Measurements from ENCODE around the gene NGF.

NGF gene

DNA sequence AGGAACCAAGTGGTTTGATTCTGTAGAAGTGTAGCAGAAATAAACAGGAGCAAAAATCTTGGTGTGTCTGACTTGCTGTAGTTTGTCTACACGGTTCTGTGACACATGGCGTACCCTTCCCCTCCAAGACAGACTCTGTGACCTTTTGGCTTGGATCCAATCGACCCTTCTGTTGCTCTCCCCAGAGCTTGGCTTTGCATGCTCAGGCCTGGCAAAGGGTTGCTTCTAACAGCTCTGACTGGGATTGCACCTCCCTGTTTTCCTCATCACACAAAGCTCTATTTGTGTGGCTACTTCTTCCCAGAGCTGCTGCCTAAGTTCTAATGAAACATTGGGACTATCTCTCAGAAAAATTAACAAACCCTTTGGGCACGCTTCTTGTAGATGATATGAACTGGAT lies 24.0 kb downstream of the NGF start:
- DNase-seq, result no peak
- Histone ChIP-seq H3K4me3 (ENCODE audit: low read length) (no peak overlapping the region), H3K79me2 (ENCODE audit: low read length) (no peaks in the 10 kb centered on the region), H3K9me3 (replicated peaks; ENCODE audit: insufficient read depth, low read length) (no peaks in the 10 kb centered on the region), H3K4me2 (ENCODE audit: low read depth, low read length) (no peak overlapping the region), H4K20me1 (ENCODE audit: insufficient read depth, low read length) (no peaks in the 10 kb centered on the region), H2AFZ (ENCODE audit: low read length) (no peak overlapping the region), H3K9ac (ENCODE audit: low read length) (no peak overlapping the region), H3K9me2 (replicated peaks; ENCODE audit: insufficient read depth, low read length) (no peaks in the 10 kb centered on the region), H3K27me3 (replicated peaks; ENCODE audit: insufficient read depth, low read length) (no peaks in the 10 kb centered on the region), H3K4me1 (ENCODE audit: low read length) (0 out of 2 replicates have a peak, but pooled peaks cover 3% of the 10 kb centered on the region), H3K27ac (ENCODE audit: low read length) (no peak overlapping the region), H3F3A (ENCODE audit: insufficient read depth, low read length) (no peaks in the 10 kb centered on the region), H3K36me3 (replicated peaks; ENCODE audit: insufficient read depth, low read length) (no peaks in the 10 kb centered on the region)
- TF ChIP-seq EZH2 (optimal IDR thresholded peaks at IDR 0.05; ENCODE audit: low read depth, low read length), result no peak
- TF ChIP-seq, protein P1, sequence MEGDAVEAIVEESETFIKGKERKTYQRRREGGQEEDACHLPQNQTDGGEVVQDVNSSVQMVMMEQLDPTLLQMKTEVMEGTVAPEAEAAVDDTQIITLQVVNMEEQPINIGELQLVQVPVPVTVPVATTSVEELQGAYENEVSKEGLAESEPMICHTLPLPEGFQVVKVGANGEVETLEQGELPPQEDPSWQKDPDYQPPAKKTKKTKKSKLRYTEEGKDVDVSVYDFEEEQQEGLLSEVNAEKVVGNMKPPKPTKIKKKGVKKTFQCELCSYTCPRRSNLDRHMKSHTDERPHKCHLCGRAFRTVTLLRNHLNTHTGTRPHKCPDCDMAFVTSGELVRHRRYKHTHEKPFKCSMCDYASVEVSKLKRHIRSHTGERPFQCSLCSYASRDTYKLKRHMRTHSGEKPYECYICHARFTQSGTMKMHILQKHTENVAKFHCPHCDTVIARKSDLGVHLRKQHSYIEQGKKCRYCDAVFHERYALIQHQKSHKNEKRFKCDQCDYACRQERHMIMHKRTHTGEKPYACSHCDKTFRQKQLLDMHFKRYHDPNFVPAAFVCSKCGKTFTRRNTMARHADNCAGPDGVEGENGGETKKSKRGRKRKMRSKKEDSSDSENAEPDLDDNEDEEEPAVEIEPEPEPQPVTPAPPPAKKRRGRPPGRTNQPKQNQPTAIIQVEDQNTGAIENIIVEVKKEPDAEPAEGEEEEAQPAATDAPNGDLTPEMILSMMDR (IDR thresholded peaks at IDR 0.05; ENCODE audit: low read length), result no peak
- no peak for TF ChIP-seq EZH2phosphoT487 (IDR thresholded peaks at IDR 0.05; ENCODE audit: low read length)

DNA sequence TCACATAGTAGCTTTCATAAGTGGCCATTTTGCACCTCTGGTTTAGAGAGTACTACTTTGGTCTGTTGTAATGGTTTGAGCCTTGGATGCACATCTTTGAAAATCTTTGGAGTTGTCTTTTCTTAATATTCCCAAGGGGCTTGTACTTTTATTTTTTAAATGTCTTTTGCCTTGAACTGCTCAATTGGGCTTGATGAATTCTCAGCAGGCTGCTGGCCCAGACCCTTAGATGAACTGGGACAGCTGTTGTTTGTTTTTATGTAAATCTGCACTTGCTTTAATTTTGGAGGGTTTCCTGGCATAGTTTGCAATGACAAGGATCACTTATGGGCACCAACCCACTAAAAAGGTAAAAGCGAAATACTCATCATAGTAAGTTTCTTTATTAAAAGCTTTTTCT lies 24.9 kb downstream of the NGF start:
- no peaks in the 10 kb centered on the region for H3K27me3 ChIP-seq (replicated peaks; ENCODE audit: insufficient read depth, low read length)
- H3K36me3 ChIP-seq (replicated peaks; ENCODE audit: insufficient read depth, low read length), result no peaks in the 10 kb centered on the region
- H3K9me3 ChIP-seq (replicated peaks; ENCODE audit: insufficient read depth, low read length), result no peaks in the 10 kb centered on the region
- H3K4me2 ChIP-seq (ENCODE audit: low read depth, low read length), result no peak overlapping the region
- no peak overlapping the region for H3K27ac ChIP-seq (ENCODE audit: low read length)
- TF ChIP-seq, protein P1 (IDR thresholded peaks at IDR 0.05; ENCODE audit: low read length), result no peak
- H3K9me2 ChIP-seq (replicated peaks; ENCODE audit: insufficient read depth, low read length), result no peaks in the 10 kb centered on the region
- H2AFZ ChIP-seq (ENCODE audit: low read length), result no peak overlapping the region
- H3K79me2 ChIP-seq (ENCODE audit: low read length), result no peaks in the 10 kb centered on the region
- no peak overlapping the region for H3K4me3 ChIP-seq (ENCODE audit: low read length)
- H3F3A ChIP-seq (ENCODE audit: insufficient read depth, low read length), result no peaks in the 10 kb centered on the region
- no peaks in the 10 kb centered on the region for H4K20me1 ChIP-seq (ENCODE audit: insufficient read depth, low read length)
- DNase-seq, result no peak
- 0 out of 2 replicates have a peak, but pooled peaks cover 3% of the 10 kb centered on the region for H3K4me1 ChIP-seq (ENCODE audit: low read length)
- no peak overlapping the region for H3K9ac ChIP-seq (ENCODE audit: low read length)

DNA sequence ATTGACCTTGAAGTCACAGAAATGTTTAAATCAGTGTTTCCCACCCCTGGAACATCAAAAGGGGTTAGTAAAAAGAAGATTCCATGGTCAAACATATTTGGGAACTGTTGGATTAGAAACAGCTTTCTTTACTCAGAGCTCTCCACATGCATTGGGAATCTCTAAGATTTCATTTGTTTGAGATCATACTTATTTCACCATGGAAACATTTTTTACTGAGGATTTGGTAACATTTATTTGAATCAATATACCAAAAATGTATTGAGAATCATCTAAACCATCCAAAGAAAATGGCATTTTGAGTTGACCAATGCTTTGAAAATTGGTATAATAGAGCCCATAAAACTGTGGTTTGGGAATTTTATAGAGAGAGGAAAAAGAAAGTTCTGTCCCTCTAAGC lies 25.3 kb downstream of the NGF start:
- Histone ChIP-seq H3K79me2 (ENCODE audit: low read length) (no peaks in the 10 kb centered on the region), H4K20me1 (ENCODE audit: insufficient read depth, low read length) (no peaks in the 10 kb centered on the region), H3K4me3 (ENCODE audit: low read length) (no peak overlapping the region), H3K27ac (ENCODE audit: low read length) (no peak overlapping the region), H3K9me3 (replicated peaks; ENCODE audit: insufficient read depth, low read length) (no peaks in the 10 kb centered on the region), H3K36me3 (replicated peaks; ENCODE audit: insufficient read depth, low read length) (no peaks in the 10 kb centered on the region), H3K9ac (ENCODE audit: low read length) (no peak overlapping the region), H3K4me2 (ENCODE audit: low read depth, low read length) (no peak overlapping the region), H3F3A (ENCODE audit: insufficient read depth, low read length) (no peaks in the 10 kb centered on the region), H3K27me3 (replicated peaks; ENCODE audit: insufficient read depth, low read length) (no peaks in the 10 kb centered on the region), H3K9me2 (replicated peaks; ENCODE audit: insufficient read depth, low read length) (no peaks in the 10 kb centered on the region), H3K4me1 (ENCODE audit: low read length) (0 out of 2 replicates have a peak, but pooled peaks cover 3% of the 10 kb centered on the region), H2AFZ (ENCODE audit: low read length) (no peak overlapping the region)
- TF ChIP-seq, protein P1 (IDR thresholded peaks at IDR 0.05; ENCODE audit: low read length), result no peak
- TF ChIP-seq EZH2phosphoT487 (IDR thresholded peaks at IDR 0.05; ENCODE audit: low read length) (no peak), EZH2 (optimal IDR thresholded peaks at IDR 0.05; ENCODE audit: low read depth, low read length) (no peak)
- DNase-seq, result no peak

Data from MM.1S (cell line).